Osteoblast (primary cell): ENCODE results near the gene MT1G. TPM values are rescaled to one million over a fixed set of nuclear protein-coding genes. Genes with fewer than 3 reads are reported as not detected.
A peak's percentile ranks its signal among the peaks of the same experiment; 100 is the strongest.

Experiments used
- DNase-seq: peaks from one replicate; pipeline ENCODE4 v3.0.0; 2011; ENCODE audit warnings: low spot score, mixed read lengths; ENCODE audit not compliant: insufficient read length; ENCODE audit errors: missing footprints
- H2AFZ ChIP-seq: 2 replicates; pipeline ENCODE4 v1.6.0; 2011; ENCODE audit warnings: mild to moderate bottlenecking, low read length
- H3K27ac ChIP-seq: 2 replicates; pipeline ENCODE4 v1.5.1; 2011; ENCODE audit warnings: mild to moderate bottlenecking, low read depth, low read length, moderate library complexity
- H3K27me3 ChIP-seq: 2 replicates; pipeline ENCODE4 v1.6.0; 2012; ENCODE audit warnings: mild to moderate bottlenecking, control low read depth, inconsistent platforms, low read length, moderate library complexity; ENCODE audit not compliant: insufficient read depth
- H3K36me3 ChIP-seq: 2 replicates; pipeline ENCODE4 v1.5.1; 2011; ENCODE audit warnings: mild to moderate bottlenecking, low read length, control low read depth, moderate library complexity; ENCODE audit not compliant: insufficient read depth
- H3K4me1 ChIP-seq: 2 replicates; pipeline ENCODE4 v1.5.1; 2011; ENCODE audit warnings: mild to moderate bottlenecking, low read length, control low read depth, moderate library complexity; ENCODE audit not compliant: insufficient read depth
- H3K4me2 ChIP-seq: 2 replicates; pipeline ENCODE4 v1.6.0; 2011; ENCODE audit warnings: mild to moderate bottlenecking, low read length; ENCODE audit not compliant: insufficient read depth
- H3K4me3 ChIP-seq: fragments of 200-600 bp; sonication (generic); 3 replicates; pipeline ENCODE4 v1.5.1; 2012; ENCODE audit warnings: mild to moderate bottlenecking, low read length, inconsistent platforms; ENCODE audit not compliant: insufficient read depth
- H3K79me2 ChIP-seq: 2 replicates; pipeline ENCODE4 v1.6.0; 2012; ENCODE audit warnings: mild to moderate bottlenecking, low read length, control low read depth, inconsistent platforms; ENCODE audit not compliant: insufficient read depth
- H3K9me3 ChIP-seq: 2 replicates; pipeline ENCODE4 v1.5.1; 2011; ENCODE audit warnings: low read depth, low read length, control low read depth
- H4K20me1 ChIP-seq: 2 replicates; pipeline ENCODE4 v1.6.0; 2012; ENCODE audit warnings: mild to moderate bottlenecking, low read length, control low read depth; ENCODE audit not compliant: insufficient read depth
- CTCF ChIP-seq: IDR thresholded peaks from 2 replicates; pipeline ENCODE4 v1.5.1; 2011; ENCODE audit warnings: mild to moderate bottlenecking, low read depth, low read length, moderate library complexity; ENCODE audit errors: extremely low read depth
- total RNA-seq: library from RNA; depleted of rRNA; stranded (reverse); fragments of >200 nt; gene quantifications from 2 replicates; pipeline ENCODE4 v1.2.3, GENCODE V29; 2012

MT1G gene
- total RNA-seq, 1 donor: not detected

- Histone ChIP-seq H3K4me3 (no peak overlapping the region), H3K4me1 (no peaks in the 10 kb centered on the region), H3K36me3 (no peaks in the 10 kb centered on the region), H3K79me2 (no peaks in the 10 kb centered on the region), H3K9me3 (no peaks in the 10 kb centered on the region), H3K27ac (no peak overlapping the region), H4K20me1 (no peaks in the 10 kb centered on the region), H3K4me2 (no peak overlapping the region), H2AFZ (no peak overlapping the region), H3K27me3 (no peaks in the 10 kb centered on the region)
- no peak for DNase-seq
- no peak for TF ChIP-seq CTCF
These were observed 45.9 kb upstream of the MT1G start for GRCh38 chr16:56713794-56714193.

- H3K27ac ChIP-seq: no peak overlapping the region
- H3K4me3 ChIP-seq: no peak overlapping the region
- H3K4me2 ChIP-seq: no peak overlapping the region
- peak; percentile 79 for DNase-seq
- TF ChIP-seq CTCF: no peak
- peaks cover 5% of the 10 kb centered on the region for H3K27me3 ChIP-seq
- H3K36me3 ChIP-seq: no peaks in the 10 kb centered on the region
- no peaks in the 10 kb centered on the region for H3K79me2 ChIP-seq
- no peak overlapping the region for H2AFZ ChIP-seq
- H4K20me1 ChIP-seq: no peaks in the 10 kb centered on the region
- H3K9me3 ChIP-seq: no peaks in the 10 kb centered on the region
- H3K4me1 ChIP-seq: no peaks in the 10 kb centered on the region
These were observed 44.0 kb upstream of the MT1G start for GRCh38 chr16:56711862-56712261.

- H3K4me1 ChIP-seq: no peaks in the 10 kb centered on the region
- H3K36me3 ChIP-seq: no peaks in the 10 kb centered on the region
- TF ChIP-seq CTCF: no peak
- no peak for DNase-seq
- H4K20me1 ChIP-seq: no peaks in the 10 kb centered on the region
- H3K27me3 ChIP-seq: peaks cover 5% of the 10 kb centered on the region
- no peaks in the 10 kb centered on the region for H3K9me3 ChIP-seq
- no peak overlapping the region for H2AFZ ChIP-seq
- H3K27ac ChIP-seq: no peak overlapping the region
- no peak overlapping the region for H3K4me2 ChIP-seq
- no peak overlapping the region for H3K4me3 ChIP-seq
- no peaks in the 10 kb centered on the region for H3K79me2 ChIP-seq
These were observed 42.4 kb upstream of the MT1G start for GRCh38 chr16:56710181-56710737.

GRCh38 chr16:56709443-56710040, 41.7 kb upstream of the MT1G start:
- Histone ChIP-seq H3K4me3 (no peak overlapping the region), H3K27me3 (peaks cover 5% of the 10 kb centered on the region), H3K4me1 (no peaks in the 10 kb centered on the region), H2AFZ (no peak overlapping the region), H3K27ac (no peak overlapping the region), H4K20me1 (no peaks in the 10 kb centered on the region), H3K79me2 (no peaks in the 10 kb centered on the region), H3K9me3 (no peaks in the 10 kb centered on the region), H3K36me3 (no peaks in the 10 kb centered on the region), H3K4me2 (no peak overlapping the region)
- no peak for TF ChIP-seq CTCF
- peak; percentile 35 for DNase-seq
